Measurements from ENCODE around the gene TMIGD1.

GRCh38 chr17:30314474-30314873, 19.4 kb downstream of the TMIGD1 start:
- no peak for TF ChIP-seq CTCF (IDR thresholded peaks at IDR 0.05 in 8 of 11, conservative IDR thresholded peaks at IDR 0.05 in 3 of 11)
- TF ChIP-seq POLR2A (IDR thresholded peaks at IDR 0.05) = no peak
